ENCODE results near the gene TOPAZ1. TPM values are rescaled to one million over a fixed set of nuclear protein-coding genes. Genes with fewer than 3 reads are reported as not detected.

TOPAZ1 gene
- total RNA-seq, 4 donors from 2014 or later: not detected

DNA sequence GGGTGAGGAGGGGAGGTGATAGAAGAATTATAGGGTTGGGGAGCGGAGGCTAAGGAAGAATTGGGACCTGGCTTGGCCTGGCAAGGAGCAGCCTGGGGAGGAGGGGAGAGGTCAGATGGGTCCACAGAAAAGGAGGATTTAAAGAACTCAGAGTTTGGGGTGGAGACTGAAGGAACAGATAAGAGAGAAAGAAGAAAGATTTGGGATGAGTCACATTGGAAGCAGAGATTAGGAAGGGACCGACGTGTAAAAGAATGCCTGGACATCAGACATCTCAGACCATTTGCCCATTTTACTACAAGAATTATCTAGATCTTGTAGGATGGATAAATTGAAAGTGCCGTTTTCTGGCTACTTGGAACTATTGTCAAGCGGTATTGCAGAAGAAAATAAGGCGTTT is 107.3 kb downstream of the TOPAZ1 start:
- Histone ChIP-seq H3K4me1 (peaks cover 0 to 19% (median 0%) of the 10 kb centered on the region in 3 donors), H3K27me3 (no peaks in the 10 kb centered on the region), H3K9me3 (no peaks in the 10 kb centered on the region), H3K36me3 (no peaks in the 10 kb centered on the region), H3K27ac (no peak overlapping the region), H3K4me3 (no peak overlapping the region)
- no peak for ATAC-seq
- TF ChIP-seq POLR2AphosphoS5 (IDR thresholded peaks at IDR 0.05): no peak
- TF ChIP-seq POLR2A (IDR thresholded peaks at IDR 0.05): no peak
- TF ChIP-seq, protein P1, sequence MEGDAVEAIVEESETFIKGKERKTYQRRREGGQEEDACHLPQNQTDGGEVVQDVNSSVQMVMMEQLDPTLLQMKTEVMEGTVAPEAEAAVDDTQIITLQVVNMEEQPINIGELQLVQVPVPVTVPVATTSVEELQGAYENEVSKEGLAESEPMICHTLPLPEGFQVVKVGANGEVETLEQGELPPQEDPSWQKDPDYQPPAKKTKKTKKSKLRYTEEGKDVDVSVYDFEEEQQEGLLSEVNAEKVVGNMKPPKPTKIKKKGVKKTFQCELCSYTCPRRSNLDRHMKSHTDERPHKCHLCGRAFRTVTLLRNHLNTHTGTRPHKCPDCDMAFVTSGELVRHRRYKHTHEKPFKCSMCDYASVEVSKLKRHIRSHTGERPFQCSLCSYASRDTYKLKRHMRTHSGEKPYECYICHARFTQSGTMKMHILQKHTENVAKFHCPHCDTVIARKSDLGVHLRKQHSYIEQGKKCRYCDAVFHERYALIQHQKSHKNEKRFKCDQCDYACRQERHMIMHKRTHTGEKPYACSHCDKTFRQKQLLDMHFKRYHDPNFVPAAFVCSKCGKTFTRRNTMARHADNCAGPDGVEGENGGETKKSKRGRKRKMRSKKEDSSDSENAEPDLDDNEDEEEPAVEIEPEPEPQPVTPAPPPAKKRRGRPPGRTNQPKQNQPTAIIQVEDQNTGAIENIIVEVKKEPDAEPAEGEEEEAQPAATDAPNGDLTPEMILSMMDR (IDR thresholded peaks at IDR 0.05): no peak
- no peak for TF ChIP-seq EP300 (IDR thresholded peaks at IDR 0.05)
- 72 to 88% methylated on average over 6 of the region's 6 CpGs for WGBS, 2 donors (ENCODE audit: low coverage in 1 of 2)

DNA sequence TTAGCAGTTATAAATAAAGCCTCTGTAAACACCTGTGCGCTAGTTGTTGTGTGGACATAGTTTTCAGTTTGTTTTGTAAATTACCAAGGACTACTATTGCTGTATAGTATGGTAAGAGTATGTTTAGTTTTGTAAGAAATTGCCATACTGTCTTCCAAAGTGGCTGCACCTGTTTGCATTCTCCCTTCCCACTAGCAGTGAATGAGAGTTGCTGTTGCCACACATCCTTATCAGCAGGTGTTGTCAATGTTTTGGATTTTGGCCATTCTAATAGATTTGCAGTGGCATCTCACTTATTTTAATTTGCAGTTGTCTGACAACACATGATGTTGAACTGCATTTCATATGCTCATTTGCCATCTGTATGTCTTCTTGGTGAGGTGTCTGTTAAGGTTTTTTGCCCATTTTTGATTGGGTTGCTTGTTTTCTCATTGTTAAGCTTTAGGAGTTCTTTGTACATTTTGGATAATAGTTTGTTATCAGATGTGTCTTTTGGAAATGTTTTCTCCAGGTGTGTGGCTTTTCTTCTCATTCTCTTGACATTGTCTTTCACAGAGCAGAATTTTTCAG is 111.8 kb downstream of the TOPAZ1 start:
- Histone ChIP-seq H3K27ac (no peak overlapping the region), H3K36me3 (peaks cover 0 to 5% of the 10 kb centered on the region in 2 donors), H3K4me3 (no peak overlapping the region), H3K27me3 (no peaks in the 10 kb centered on the region), H3K9me3 (no peaks in the 10 kb centered on the region), H3K4me1 (peaks cover 0 to 16% (median 9%) of the 10 kb centered on the region in 3 donors)
- WGBS, 2 donors (ENCODE audit: low coverage in 1 of 2): 100% methylated on average over 1 of the region's 1 CpG
- TF ChIP-seq POLR2AphosphoS5 (IDR thresholded peaks at IDR 0.05) (no peak), POLR2A (IDR thresholded peaks at IDR 0.05) (no peak), EP300 (IDR thresholded peaks at IDR 0.05) (no peak)
- ATAC-seq: no peak

DNA sequence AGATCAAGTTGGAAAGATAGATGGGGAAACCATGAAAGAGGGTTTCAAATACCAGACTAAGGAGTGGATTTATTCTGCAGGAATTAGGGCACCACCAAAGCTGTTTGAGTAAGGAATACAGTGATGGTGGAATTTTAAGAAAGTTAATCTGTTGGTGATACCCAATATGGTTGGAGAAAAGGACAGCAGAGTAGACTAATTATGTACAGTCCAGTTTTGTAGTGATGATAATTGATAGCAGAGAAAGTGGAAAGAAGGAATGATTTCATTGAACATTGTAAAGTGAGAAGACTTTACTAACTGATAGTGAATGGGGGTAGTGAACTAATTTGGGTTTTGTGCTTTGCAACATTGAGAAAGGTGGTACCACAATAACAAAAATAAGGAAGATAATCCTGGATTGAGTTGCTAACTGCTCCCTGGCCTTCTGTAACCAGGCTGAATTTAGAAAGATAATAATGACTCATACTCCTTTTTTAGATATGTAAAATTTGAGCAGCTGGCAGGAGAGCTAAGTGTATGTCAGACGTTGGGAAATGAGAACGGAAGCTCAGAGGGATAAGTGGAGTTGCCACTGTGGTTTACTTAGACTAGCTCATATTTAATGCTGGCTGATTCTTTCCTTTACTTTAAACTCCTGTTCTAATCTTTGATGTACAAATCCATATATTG is 113.8 kb downstream of the TOPAZ1 start:
- H3K36me3 ChIP-seq: peaks cover 0 to 15% of the 10 kb centered on the region in 2 donors
- H3K4me1 ChIP-seq: peaks cover 0 to 16% (median 9%) of the 10 kb centered on the region in 3 donors
- WGBS, 2 donors (ENCODE audit: low coverage in 1 of 2): 6 to 15% methylated on average over 2 of the region's 2 CpGs
- H3K27ac ChIP-seq: peak overlapping the region; percentile 59 to 67 (median 65)
- H3K4me3 ChIP-seq: no peak overlapping the region
- H3K9me3 ChIP-seq: no peaks in the 10 kb centered on the region
- TF ChIP-seq, protein P1 (IDR thresholded peaks at IDR 0.05): no peak
- peak; percentile 86 for TF ChIP-seq POLR2AphosphoS5 (IDR thresholded peaks at IDR 0.05)
- TF ChIP-seq EP300 (IDR thresholded peaks at IDR 0.05): no peak
- TF ChIP-seq POLR2A (IDR thresholded peaks at IDR 0.05): no peak
- H3K27me3 ChIP-seq: no peaks in the 10 kb centered on the region
- peak; percentile 90 for ATAC-seq

DNA sequence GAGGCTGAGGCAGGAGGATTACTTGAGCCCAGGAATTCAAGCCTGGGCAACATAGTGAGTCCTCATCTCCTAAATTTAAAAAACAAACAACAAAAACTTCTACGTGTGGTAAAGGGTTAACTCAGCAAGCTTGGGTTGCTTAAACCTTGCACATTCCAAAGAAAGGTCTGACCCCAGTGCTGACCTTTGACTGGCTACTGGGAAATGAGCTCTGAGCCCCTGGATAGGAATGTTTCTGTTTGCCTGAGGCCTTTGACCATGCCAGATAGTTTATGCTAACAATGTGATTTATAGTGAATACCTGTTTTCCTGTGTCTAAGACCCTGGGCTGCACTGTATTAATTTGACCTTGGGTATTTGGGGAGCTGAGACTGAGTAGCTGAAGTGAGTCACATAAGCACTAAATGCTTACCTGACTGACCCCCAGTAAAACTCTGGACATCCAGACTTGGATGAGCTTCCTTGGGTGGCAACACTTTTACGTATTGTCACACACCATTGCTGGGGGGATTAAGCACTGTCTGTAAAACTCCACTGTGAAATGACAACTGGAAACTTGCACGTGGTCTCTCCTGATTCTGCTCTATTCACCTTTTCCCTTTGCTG is 117.6 kb downstream of the TOPAZ1 start:
- no peak for ATAC-seq
- no peak overlapping the region for H3K27ac ChIP-seq
- H3K4me1 ChIP-seq: peaks cover 0 to 16% (median 9%) of the 10 kb centered on the region in 3 donors
- H3K4me3 ChIP-seq: no peak overlapping the region
- TF ChIP-seq, protein P1 (IDR thresholded peaks at IDR 0.05): no peak
- TF ChIP-seq EP300 (IDR thresholded peaks at IDR 0.05): no peak
- TF ChIP-seq POLR2A (IDR thresholded peaks at IDR 0.05): no peak
- TF ChIP-seq POLR2AphosphoS5 (IDR thresholded peaks at IDR 0.05): no peak
- H3K27me3 ChIP-seq: no peaks in the 10 kb centered on the region
- 48 to 54% methylated on average over 3 of the region's 3 CpGs for WGBS, 2 donors (ENCODE audit: low coverage in 1 of 2)
- H3K9me3 ChIP-seq: no peaks in the 10 kb centered on the region
- peaks cover 0 to 29% of the 10 kb centered on the region in 2 donors for H3K36me3 ChIP-seq

DNA sequence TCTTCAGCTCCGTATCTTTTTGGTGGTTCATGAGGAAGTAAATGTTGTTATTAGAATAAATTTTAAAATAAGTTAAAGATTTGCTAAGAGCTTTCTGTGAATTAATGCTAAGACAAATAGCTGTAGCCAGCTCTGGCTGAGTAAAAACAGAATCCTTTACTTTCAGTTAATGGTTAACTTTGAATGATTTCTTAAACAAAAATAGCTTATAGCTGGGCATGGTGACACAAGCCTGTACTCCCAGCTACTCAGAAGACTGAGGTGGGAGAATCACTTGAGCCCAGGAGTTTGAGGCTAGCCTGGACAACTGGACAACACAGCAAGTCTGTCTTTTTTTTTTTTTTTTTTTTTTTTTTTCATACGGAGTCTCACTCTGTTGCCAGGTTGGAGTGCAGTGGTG is 121.9 kb downstream of the TOPAZ1 start:
- Histone ChIP-seq H3K9me3 (no peaks in the 10 kb centered on the region), H3K36me3 (peaks cover 0 to 56% of the 10 kb centered on the region in 2 donors), H3K4me3 (no peak overlapping the region), H3K4me1 (no peaks in the 10 kb centered on the region), H3K27me3 (no peaks in the 10 kb centered on the region), H3K27ac (no peak overlapping the region)
- 92 to 100% methylated on average over 1 of the region's 2 CpGs for WGBS, 2 donors (ENCODE audit: low coverage in 1 of 2)
- no peak for ATAC-seq
- TF ChIP-seq POLR2AphosphoS5 (IDR thresholded peaks at IDR 0.05): no peak
- no peak for TF ChIP-seq POLR2A (IDR thresholded peaks at IDR 0.05)
- TF ChIP-seq, protein P1 (IDR thresholded peaks at IDR 0.05): no peak
- no peak for TF ChIP-seq EP300 (IDR thresholded peaks at IDR 0.05)
